Measurements from ENCODE around the gene CACNG5.

GRCh38 chr17:66787914-66788313 is 47.0 kb upstream of the CACNG5 start:
- no peak for TF ChIP-seq CTCF (conservative IDR thresholded peaks at IDR 0.05 in 1 of 2, IDR thresholded peaks at IDR 0.05 in 1 of 2; ENCODE audit: low read depth in 1 of 2, low read length in 2 of 2)
- TF ChIP-seq EZH2 (IDR thresholded peaks at IDR 0.05; ENCODE audit: low read length, missing control alignments): no peak

Data from fibroblast of lung (primary cell).